ENCODE data around the gene CNIH3. TPM values are rescaled to one million over a fixed set of nuclear protein-coding genes. Genes with fewer than 3 reads are reported as not detected.

Gene CNIH3
- total RNA-seq, 4 donors from 2014 or later: not detected

DNA sequence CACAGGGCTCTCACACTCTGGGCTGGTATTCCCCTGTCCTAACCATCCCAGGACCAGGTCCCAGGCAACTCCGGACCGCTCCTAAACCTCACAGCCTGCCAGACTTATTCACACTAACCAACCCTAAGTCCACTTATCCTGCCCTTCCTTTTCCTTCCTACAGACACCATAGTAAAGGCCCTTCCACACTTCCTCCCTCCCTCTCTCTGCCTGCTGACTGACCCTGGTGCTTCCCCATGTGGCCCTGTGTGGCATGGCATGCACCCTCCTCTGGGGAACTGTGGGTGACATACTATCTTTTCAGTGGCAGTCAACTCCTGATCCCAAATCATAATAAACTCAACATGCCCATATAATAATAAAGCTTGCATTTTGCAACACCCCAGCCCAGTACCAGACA is 158.3 kb downstream of the CNIH3 start:
- Histone ChIP-seq H3K4me3 (no peak overlapping the region), H3K36me3 (no peaks in the 10 kb centered on the region), H3K27me3 (no peaks in the 10 kb centered on the region), H3K27ac (no peak overlapping the region), H3K9me3 (no peaks in the 10 kb centered on the region), H3K4me1 (no peaks in the 10 kb centered on the region)
- TF ChIP-seq, protein P1, sequence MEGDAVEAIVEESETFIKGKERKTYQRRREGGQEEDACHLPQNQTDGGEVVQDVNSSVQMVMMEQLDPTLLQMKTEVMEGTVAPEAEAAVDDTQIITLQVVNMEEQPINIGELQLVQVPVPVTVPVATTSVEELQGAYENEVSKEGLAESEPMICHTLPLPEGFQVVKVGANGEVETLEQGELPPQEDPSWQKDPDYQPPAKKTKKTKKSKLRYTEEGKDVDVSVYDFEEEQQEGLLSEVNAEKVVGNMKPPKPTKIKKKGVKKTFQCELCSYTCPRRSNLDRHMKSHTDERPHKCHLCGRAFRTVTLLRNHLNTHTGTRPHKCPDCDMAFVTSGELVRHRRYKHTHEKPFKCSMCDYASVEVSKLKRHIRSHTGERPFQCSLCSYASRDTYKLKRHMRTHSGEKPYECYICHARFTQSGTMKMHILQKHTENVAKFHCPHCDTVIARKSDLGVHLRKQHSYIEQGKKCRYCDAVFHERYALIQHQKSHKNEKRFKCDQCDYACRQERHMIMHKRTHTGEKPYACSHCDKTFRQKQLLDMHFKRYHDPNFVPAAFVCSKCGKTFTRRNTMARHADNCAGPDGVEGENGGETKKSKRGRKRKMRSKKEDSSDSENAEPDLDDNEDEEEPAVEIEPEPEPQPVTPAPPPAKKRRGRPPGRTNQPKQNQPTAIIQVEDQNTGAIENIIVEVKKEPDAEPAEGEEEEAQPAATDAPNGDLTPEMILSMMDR (IDR thresholded peaks at IDR 0.05): no peak
- no peak for TF ChIP-seq POLR2A (IDR thresholded peaks at IDR 0.05)
- DNase-seq: no peak

DNA sequence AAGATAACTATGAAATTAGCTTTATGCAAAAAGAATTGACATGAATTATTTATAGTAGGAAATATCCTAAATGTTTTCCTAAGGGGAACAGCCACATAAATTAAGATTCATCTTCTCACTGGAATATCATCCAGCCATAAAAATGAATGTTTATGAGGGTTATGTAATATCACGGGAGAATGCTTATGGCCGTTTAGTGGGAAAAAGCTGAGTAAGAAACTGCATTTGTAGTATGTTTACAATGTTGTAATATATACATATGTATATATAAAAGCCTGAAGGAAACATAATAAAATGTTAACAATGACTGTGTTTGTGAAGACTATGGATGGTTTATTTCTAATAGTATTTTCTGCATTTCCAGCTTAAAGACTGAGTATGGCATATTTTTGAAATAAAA is 161.1 kb downstream of the CNIH3 start:
- no peaks in the 10 kb centered on the region for H3K4me1 ChIP-seq
- no peaks in the 10 kb centered on the region for H3K36me3 ChIP-seq
- DNase-seq: no peak
- H3K9me3 ChIP-seq: no peaks in the 10 kb centered on the region
- H3K27me3 ChIP-seq: no peaks in the 10 kb centered on the region
- H3K4me3 ChIP-seq: no peak overlapping the region
- no peak for TF ChIP-seq POLR2A (IDR thresholded peaks at IDR 0.05)
- TF ChIP-seq, protein P1 (IDR thresholded peaks at IDR 0.05): no peak
- no peak overlapping the region for H3K27ac ChIP-seq

DNA sequence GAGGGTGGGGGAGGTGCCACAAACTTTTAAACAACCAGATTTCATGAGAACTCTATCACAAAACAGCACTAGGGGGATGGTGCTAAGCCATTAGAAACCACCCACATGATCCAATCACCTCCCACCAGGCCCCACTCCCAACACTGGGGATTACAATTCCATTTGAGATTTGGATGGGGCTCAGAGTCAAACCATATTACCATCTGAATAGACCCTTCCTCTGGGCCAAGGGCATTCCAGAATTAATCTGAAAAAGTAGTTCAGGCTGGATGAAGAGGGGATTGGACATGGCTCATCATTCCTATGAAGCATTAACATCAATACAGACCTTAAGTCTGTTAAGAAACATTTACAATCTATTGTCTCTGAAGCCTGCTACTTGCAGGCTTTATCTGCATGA is 163.4 kb downstream of the CNIH3 start:
- no peak for TF ChIP-seq POLR2A (IDR thresholded peaks at IDR 0.05)
- TF ChIP-seq, protein P1 (IDR thresholded peaks at IDR 0.05): no peak
- DNase-seq: no peak
- no peak overlapping the region for H3K27ac ChIP-seq
- H3K36me3 ChIP-seq: no peaks in the 10 kb centered on the region
- H3K27me3 ChIP-seq: no peaks in the 10 kb centered on the region
- H3K4me3 ChIP-seq: no peak overlapping the region
- H3K4me1 ChIP-seq: no peaks in the 10 kb centered on the region
- H3K9me3 ChIP-seq: no peaks in the 10 kb centered on the region

DNA sequence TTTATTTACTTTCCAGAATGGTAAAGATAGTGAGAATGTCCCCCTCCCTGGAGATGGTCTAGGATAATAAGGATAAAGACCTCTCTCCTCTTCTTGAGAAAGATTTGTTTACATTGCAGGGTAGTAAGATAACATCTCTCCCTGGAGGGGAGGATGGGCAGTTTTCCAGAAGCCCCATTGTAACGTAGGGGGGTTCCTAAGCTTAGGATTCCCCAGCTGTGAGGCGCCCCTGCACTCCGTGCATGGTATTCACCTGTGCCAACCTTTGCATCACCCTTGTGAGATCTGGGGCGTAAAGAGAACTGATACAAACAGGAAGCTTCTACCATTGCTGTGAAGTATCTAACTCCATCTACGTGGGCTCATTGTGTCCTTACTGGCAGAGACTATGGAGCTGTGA is 164.6 kb downstream of the CNIH3 start:
- no peak overlapping the region for H3K27ac ChIP-seq
- no peak for DNase-seq
- no peaks in the 10 kb centered on the region for H3K36me3 ChIP-seq
- H3K4me1 ChIP-seq: no peaks in the 10 kb centered on the region
- no peaks in the 10 kb centered on the region for H3K9me3 ChIP-seq
- H3K4me3 ChIP-seq: no peak overlapping the region
- H3K27me3 ChIP-seq: no peaks in the 10 kb centered on the region
- TF ChIP-seq, protein P1 (IDR thresholded peaks at IDR 0.05): no peak
- no peak for TF ChIP-seq POLR2A (IDR thresholded peaks at IDR 0.05)

DNA sequence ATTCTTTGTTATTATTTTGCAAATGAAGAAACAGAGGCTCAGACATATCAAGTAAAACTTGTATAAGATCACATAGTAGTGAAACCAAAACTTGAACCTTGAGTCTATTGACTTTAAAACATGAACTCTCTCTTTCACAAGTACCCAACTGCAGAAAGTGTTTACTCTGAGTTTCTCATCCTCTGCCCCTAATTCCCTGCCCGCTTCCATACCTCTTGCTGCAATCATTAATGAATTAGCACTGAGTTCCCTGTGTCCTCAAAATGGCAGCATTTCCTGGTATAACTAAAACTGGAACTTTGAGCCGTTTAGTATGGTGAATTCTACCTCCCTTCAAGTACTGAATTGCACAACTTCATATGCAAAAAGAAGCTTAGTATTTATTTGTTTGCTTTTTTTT is 165.7 kb downstream of the CNIH3 start:
- Histone ChIP-seq H3K4me1 (no peaks in the 10 kb centered on the region), H3K27ac (no peak overlapping the region), H3K9me3 (no peaks in the 10 kb centered on the region), H3K27me3 (no peaks in the 10 kb centered on the region), H3K36me3 (no peaks in the 10 kb centered on the region), H3K4me3 (no peak overlapping the region)
- TF ChIP-seq POLR2A (IDR thresholded peaks at IDR 0.05): no peak
- TF ChIP-seq, protein P1 (IDR thresholded peaks at IDR 0.05): no peak
- DNase-seq: no peak
